ENCODE results near the gene NQO2. TPM values are rescaled to one million over a fixed set of nuclear protein-coding genes. Genes with fewer than 3 reads are reported as not detected.

Gene NQO2
- total RNA-seq, 1 donor from 2014 or later = 51.1 TPM

- no peaks in the 10 kb centered on the region for H3K27me3 ChIP-seq (ENCODE audit: low read depth)
- no peaks in the 10 kb centered on the region for H3K36me3 ChIP-seq
- intact Hi-C loops (cut with micrococcal nuclease) = no loop called here
- no peaks in the 10 kb centered on the region for H3K9me3 ChIP-seq (replicated peaks)
- TF ChIP-seq, protein P1, sequence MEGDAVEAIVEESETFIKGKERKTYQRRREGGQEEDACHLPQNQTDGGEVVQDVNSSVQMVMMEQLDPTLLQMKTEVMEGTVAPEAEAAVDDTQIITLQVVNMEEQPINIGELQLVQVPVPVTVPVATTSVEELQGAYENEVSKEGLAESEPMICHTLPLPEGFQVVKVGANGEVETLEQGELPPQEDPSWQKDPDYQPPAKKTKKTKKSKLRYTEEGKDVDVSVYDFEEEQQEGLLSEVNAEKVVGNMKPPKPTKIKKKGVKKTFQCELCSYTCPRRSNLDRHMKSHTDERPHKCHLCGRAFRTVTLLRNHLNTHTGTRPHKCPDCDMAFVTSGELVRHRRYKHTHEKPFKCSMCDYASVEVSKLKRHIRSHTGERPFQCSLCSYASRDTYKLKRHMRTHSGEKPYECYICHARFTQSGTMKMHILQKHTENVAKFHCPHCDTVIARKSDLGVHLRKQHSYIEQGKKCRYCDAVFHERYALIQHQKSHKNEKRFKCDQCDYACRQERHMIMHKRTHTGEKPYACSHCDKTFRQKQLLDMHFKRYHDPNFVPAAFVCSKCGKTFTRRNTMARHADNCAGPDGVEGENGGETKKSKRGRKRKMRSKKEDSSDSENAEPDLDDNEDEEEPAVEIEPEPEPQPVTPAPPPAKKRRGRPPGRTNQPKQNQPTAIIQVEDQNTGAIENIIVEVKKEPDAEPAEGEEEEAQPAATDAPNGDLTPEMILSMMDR (IDR thresholded peaks at IDR 0.05; ENCODE audit: borderline replicate concordance) = no peak
- H3K4me1 ChIP-seq = peaks cover 42% of the 10 kb centered on the region
- peak overlapping the region; percentile 100 for H3K27ac ChIP-seq (replicated peaks)
- peak overlapping the region; percentile 98 for H3K4me3 ChIP-seq
- DNase-seq = no peak
Measured at GRCh38 chr6:2988094-2988425, 11.6 kb upstream of the NQO2 start.

GRCh38 chr6:2988426-2989331, 11.0 kb upstream of the NQO2 start:
- Histone ChIP-seq H3K4me3 (peak overlapping the region; percentile 98), H3K27ac (replicated peaks) (peak overlapping the region; percentile 100), H3K4me1 (peaks cover 42% of the 10 kb centered on the region), H3K36me3 (no peaks in the 10 kb centered on the region), H3K9me3 (replicated peaks) (no peaks in the 10 kb centered on the region), H3K27me3 (ENCODE audit: low read depth) (no peaks in the 10 kb centered on the region)
- DNase-seq = peak; percentile 92
- TF ChIP-seq, protein P1 (IDR thresholded peaks at IDR 0.05; ENCODE audit: borderline replicate concordance) = peak; percentile 91
- intact Hi-C loops (cut with micrococcal nuclease) = no loop called here

- TF ChIP-seq, protein P1 (IDR thresholded peaks at IDR 0.05; ENCODE audit: borderline replicate concordance) = no peak
- intact Hi-C loops (cut with micrococcal nuclease) = no loop called here
- no peaks in the 10 kb centered on the region for H3K27me3 ChIP-seq (ENCODE audit: low read depth)
- H3K4me3 ChIP-seq = peak overlapping the region; percentile 98
- peak; percentile 66 for DNase-seq
- H3K27ac ChIP-seq (replicated peaks) = peak overlapping the region; percentile 100
- H3K36me3 ChIP-seq = no peaks in the 10 kb centered on the region
- H3K4me1 ChIP-seq = peaks cover 42% of the 10 kb centered on the region
- H3K9me3 ChIP-seq (replicated peaks) = no peaks in the 10 kb centered on the region
Measured at GRCh38 chr6:2989332-2990247, 10.1 kb upstream of the NQO2 start.

DNA sequence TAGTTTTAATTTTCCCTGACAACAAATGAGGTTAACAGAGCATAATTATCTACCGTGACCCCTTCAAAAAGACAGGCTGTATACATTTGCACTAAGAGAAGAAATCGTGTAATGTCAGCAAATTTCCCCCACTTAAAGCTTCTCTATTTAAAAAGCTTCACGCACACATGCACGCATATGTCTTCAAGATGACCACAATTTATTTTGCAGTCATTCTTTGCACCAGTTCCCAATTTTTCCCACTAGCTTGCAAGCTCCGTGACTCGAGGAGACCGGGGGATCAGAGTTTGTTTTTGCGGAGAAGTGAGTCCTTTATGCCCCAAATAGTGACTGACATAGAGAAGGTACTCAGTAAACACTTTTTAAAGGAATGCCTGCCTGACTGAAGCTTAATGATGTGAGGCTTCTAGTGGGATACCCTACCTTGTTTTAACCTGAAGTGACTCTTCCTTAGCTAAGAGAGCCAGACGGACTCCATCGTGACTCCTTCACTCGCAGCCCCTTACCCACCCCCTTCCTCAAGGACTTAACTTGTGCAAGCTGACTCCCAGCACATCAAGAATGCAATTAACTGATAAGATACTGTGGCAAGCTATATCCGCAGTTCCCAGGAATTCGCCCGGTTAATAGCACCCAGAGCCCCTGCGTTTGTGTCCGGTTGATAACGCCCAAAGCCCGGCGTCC, 9.3 kb upstream of the NQO2 start:
- no peak for DNase-seq
- TF ChIP-seq, protein P1 (IDR thresholded peaks at IDR 0.05; ENCODE audit: borderline replicate concordance) = no peak
- H3K36me3 ChIP-seq = no peaks in the 10 kb centered on the region
- peaks cover 42% of the 10 kb centered on the region for H3K4me1 ChIP-seq
- H3K27me3 ChIP-seq (ENCODE audit: low read depth) = no peaks in the 10 kb centered on the region
- peak overlapping the region; percentile 100 for H3K27ac ChIP-seq (replicated peaks)
- intact Hi-C loops (cut with micrococcal nuclease) = no loop called here
- H3K9me3 ChIP-seq (replicated peaks) = no peaks in the 10 kb centered on the region
- H3K4me3 ChIP-seq = peak overlapping the region; percentile 98

- intact Hi-C loops (cut with micrococcal nuclease) = no loop called here
- Histone ChIP-seq H3K4me1 (peaks cover 42% of the 10 kb centered on the region), H3K36me3 (no peaks in the 10 kb centered on the region), H3K9me3 (replicated peaks) (no peaks in the 10 kb centered on the region), H3K27me3 (ENCODE audit: low read depth) (no peaks in the 10 kb centered on the region), H3K27ac (replicated peaks) (peak overlapping the region; percentile 100), H3K4me3 (peak overlapping the region; percentile 98)
- TF ChIP-seq, protein P1 (IDR thresholded peaks at IDR 0.05; ENCODE audit: borderline replicate concordance) = no peak
- no peak for DNase-seq
Measured at GRCh38 chr6:2990932-2991506, 8.7 kb upstream of the NQO2 start.
